Activated T-helper 1 cell treated with anti-CD3 and anti-CD28 coated beads, Interleukin-2, amount 50 U/mL, for 16 hours (primary cell): ENCODE results near the gene SNX33.
"Not testable (repeated sequence)": the region's sequence is repeated elsewhere in the genome, so short reads cannot be mapped to it uniquely, and the experiment has no call there.

Experiments used
- DNase-seq, 2 donors: peaks; one replicate each; pipeline ENCODE4 v3.0.0-alpha.2; 2020; ENCODE audit warnings: low read depth in 1 of 2, low spot score in 1 of 2

Gene SNX33

DNA sequence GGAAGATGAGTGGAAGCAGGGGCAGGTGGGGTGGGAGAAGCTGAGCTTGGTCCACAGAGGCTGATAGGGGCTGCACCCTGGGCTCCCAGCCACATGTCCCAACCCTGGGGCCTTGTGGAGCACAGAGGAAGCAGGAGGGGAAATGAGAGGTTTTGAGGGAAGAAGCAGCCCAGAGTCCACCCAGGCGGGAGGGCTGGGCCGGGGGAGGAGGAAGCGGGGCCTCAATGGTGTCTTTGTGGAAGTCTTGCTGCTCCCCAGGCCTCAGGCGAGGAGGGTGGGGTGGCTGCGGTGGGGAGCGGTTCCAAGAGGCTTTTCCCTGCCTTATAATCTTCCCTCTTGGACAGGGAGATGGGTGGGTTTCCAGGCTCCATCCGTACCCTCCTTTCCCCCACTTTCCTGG, 51.8 kb downstream of the SNX33 start:
- not testable (repeated sequence) for DNase-seq

- not testable (repeated sequence) for DNase-seq
Measured at GRCh38 chr15:75699961-75700874, 52.5 kb downstream of the SNX33 start.

- DNase-seq = not testable (repeated sequence)
Measured at GRCh38 chr15:75701071-75702003, 53.6 kb downstream of the SNX33 start.

- DNase-seq = no peak
Measured at GRCh38 chr15:75702436-75702835, 54.7 kb downstream of the SNX33 start.

GRCh38 chr15:75703440-75704262, 55.9 kb downstream of the SNX33 start:
- not testable (repeated sequence) for DNase-seq

- DNase-seq = no peak
Measured at GRCh38 chr15:75704263-75704615, 56.5 kb downstream of the SNX33 start.

DNA sequence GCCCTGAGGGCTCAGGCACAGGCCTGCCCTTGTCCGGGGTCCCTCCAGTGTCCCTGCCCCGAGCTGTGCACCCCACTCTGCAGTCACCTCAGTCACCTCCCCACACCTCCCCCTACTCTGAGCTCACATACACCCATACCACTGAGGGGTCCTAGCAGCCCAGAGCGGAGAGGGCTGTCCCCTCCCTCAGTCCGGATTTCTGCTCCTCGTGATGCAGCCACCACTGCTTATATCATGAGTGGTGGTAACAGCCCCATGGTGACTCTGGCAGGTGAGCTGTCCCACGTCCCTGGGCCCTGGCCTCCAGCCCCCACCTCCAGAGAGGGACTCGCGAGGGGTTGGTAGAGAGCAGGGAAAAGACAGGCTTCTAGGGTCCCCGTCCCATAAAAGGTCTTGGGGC, 56.9 kb downstream of the SNX33 start:
- DNase-seq = no peak

DNA sequence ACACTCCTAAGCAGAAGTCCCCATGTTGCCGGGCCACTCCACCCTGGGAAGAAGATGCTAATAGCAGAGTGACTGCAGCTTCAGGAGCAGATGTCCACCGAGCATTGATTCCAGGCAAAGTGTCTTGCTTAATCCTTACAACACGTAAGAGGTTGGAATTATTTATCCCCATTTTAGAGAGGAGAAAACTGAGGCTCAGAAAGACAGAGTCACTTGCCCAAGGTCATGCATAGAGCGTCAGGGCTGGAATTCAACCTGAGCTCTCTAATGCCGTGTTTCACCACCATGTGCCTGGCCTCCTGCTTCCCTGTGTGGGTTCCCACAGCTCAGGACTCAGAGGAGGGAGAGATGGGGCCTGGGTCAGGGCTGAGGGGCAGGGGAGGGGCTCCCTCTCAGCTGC, 57.7 kb downstream of the SNX33 start:
- not testable (repeated sequence) for DNase-seq

- DNase-seq = no peak
Measured at GRCh38 chr15:75705854-75706681, 58.4 kb downstream of the SNX33 start.

GRCh38 chr15:75706682-75706954, 58.9 kb downstream of the SNX33 start:
- no peak for DNase-seq

DNA sequence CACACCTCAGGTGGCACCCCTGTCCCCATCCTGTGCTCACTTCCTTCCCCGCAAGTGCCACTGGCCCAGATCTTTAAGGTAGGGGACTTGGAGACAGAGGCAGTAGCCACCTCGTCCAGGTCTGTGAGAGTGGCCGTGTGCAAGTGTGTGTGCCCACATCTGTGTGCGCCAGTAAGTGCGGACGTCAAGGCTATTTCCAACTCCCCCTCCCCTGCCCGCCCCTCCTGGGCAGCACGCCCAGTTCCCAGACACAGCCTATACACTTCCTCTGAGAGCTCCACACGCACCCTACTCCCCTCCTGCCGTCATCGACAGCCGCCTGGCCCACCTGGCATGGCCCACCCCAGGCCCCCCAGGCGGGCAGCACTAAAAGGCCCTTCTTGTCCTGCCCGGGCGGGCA, 61.7 kb downstream of the SNX33 start:
- DNase-seq = not testable (repeated sequence)

GRCh38 chr15:75710874-75711273, 63.2 kb downstream of the SNX33 start:
- not testable (repeated sequence) for DNase-seq

- DNase-seq = not testable (repeated sequence)
Measured at GRCh38 chr15:75711495-75711894, 63.8 kb downstream of the SNX33 start.
